ENCODE measurements around the gene RAB6B.

DNA sequence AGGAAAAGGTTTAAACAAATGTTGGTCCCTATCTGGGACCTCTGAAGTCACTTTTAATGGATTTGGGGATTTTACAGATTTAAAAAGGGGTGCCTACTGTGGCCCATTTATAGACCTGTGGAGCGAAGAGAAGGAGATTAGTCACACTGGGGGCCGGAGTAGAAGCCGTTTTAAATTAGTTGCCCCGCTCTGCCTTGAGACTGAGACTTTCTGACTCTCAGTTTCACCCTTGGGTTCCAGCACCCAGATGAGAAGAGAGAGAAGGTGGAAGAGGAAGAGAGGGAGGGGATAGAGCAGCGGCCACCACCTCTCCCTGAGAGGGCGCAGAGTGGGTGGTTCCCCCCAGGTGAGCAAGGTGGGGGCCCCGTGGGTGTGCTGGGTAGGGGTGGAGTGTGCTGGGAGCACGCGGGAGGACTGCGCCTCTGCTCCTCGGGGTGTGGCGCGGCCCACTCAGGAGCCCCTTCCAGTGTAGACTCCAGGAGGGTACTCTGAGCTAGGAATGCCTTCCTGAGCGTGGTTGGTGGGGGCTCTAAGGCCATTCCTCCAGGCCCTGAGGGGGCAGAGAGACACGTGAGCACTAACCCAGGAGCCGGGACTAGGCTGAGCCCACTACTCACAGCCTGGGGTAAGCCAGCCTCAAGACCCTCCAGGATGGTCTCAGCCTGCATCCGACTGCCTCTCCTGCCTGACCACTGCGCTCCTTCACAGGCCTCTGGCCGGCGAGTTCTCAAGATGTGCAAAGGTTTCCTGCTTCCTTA, 32.6 kb upstream of the RAB6B start:
- TF ChIP-seq, protein P1, sequence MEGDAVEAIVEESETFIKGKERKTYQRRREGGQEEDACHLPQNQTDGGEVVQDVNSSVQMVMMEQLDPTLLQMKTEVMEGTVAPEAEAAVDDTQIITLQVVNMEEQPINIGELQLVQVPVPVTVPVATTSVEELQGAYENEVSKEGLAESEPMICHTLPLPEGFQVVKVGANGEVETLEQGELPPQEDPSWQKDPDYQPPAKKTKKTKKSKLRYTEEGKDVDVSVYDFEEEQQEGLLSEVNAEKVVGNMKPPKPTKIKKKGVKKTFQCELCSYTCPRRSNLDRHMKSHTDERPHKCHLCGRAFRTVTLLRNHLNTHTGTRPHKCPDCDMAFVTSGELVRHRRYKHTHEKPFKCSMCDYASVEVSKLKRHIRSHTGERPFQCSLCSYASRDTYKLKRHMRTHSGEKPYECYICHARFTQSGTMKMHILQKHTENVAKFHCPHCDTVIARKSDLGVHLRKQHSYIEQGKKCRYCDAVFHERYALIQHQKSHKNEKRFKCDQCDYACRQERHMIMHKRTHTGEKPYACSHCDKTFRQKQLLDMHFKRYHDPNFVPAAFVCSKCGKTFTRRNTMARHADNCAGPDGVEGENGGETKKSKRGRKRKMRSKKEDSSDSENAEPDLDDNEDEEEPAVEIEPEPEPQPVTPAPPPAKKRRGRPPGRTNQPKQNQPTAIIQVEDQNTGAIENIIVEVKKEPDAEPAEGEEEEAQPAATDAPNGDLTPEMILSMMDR (IDR thresholded peaks at IDR 0.05 in 2 of 3, conservative IDR thresholded peaks at IDR 0.05 in 1 of 3; ENCODE audit: borderline replicate concordance in 1 of 3, insufficient read depth in 1 of 3, low read depth in 2 of 3, low read length in 2 of 3), result no peak
- TF ChIP-seq CEBPB (IDR thresholded peaks at IDR 0.05; ENCODE audit: low read depth) (no peak), EZH2 (IDR thresholded peaks at IDR 0.05) (no peak), JUND (IDR thresholded peaks at IDR 0.05) (no peak), POLR2A (IDR thresholded peaks at IDR 0.05; ENCODE audit: borderline replicate concordance, extremely low read depth, insufficient read depth, insufficient read length) (no peak), POLR2AphosphoS5 (IDR thresholded peaks at IDR 0.05; ENCODE audit: low read depth, low read length) (no peak), RAD21 (IDR thresholded peaks at IDR 0.05; ENCODE audit: low read depth) (no peak), ELF1 (IDR thresholded peaks at IDR 0.05; ENCODE audit: borderline replicate concordance, low read depth) (no peak)
- TF ChIP-seq, protein P2, sequence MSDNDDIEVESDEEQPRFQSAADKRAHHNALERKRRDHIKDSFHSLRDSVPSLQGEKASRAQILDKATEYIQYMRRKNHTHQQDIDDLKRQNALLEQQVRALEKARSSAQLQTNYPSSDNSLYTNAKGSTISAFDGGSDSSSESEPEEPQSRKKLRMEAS (IDR thresholded peaks at IDR 0.05), result no peak

Measured in HCT116 (cell line).